GM18861 (cell line): Measurements from ENCODE around the gene APCDD1.

Experiments
- ATAC-seq: cut with Tn5 transposase; IDR thresholded peaks from one replicate; pipeline ENCODE4 v1.9.1; 2021; ENCODE audit not compliant: unreplicated experiment

APCDD1 gene

GRCh38 chr18:10453806-10454680, at the start of gene APCDD1:
Gene APCDD1 (plus strand): TSS chr18:10454635. CDS start chr18:10454982, 347 bp downstream.
- no peak for ATAC-seq

- ATAC-seq = no peak
These were observed 49.4 kb upstream of the APCDD1 start for GRCh38 chr18:10405014-10405493.

- no peak for ATAC-seq
These were observed 48.4 kb upstream of the APCDD1 start for GRCh38 chr18:10405816-10406663.

DNA sequence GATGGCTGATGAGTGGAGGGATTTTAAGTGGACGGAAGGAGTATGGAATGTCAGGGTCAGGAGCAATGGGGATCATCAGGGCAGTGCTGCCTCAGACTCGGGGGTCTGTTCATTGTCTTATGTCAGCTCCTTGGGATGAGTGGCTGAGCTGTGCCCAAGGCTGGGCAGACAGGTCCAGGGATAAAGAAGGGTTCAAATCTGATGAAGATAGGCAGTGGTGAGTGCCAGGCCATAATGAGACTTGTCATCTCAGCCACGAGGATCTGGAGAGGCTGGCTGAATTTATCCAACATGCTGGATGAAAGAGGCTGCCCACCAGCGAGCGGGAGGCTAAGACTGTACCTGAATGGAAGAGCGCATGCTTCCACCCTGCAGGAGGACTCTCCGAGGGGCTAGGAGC, 46.3 kb upstream of the APCDD1 start:
- ATAC-seq = no peak

- ATAC-seq = no peak
These were observed 45.4 kb upstream of the APCDD1 start for GRCh38 chr18:10409041-10409440.

GRCh38 chr18:10410472-10411308, 43.7 kb upstream of the APCDD1 start:
- no peak for ATAC-seq

- ATAC-seq = no peak
These were observed 41.5 kb upstream of the APCDD1 start for GRCh38 chr18:10412933-10413332.

GRCh38 chr18:10413722-10414121, 40.7 kb upstream of the APCDD1 start:
- no peak for ATAC-seq

DNA sequence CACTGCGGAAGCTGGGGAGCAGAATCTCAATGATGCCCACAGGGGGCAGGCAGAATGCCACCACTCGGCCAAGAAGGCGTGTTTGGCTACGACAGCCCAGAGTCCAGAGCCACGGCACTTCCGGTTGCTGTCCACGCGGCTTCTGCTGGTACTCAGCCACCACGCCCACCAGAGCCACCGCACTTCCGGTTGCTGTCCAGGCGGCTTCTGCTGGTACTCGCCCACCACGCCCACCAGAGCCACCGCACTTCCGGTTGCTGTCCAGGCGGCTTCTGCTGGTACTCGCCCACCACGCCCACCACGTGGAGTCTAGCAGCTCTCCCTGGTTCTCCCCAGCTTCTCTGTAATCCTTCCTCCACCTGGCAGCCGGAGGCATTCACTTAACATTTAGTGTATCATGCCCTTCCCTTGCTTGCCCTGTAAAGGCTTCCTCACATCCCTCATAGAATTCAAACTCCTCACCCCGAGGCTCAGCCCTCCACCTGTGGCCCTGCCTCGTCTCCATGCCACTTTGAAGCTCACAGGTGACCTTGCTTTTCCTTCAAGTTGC, 40.1 kb upstream of the APCDD1 start:
- ATAC-seq = no peak

GRCh38 chr18:10416065-10416464, 38.4 kb upstream of the APCDD1 start:
- ATAC-seq = no peak

- ATAC-seq = no peak
These were observed 37.2 kb upstream of the APCDD1 start for GRCh38 chr18:10417191-10417590.

DNA sequence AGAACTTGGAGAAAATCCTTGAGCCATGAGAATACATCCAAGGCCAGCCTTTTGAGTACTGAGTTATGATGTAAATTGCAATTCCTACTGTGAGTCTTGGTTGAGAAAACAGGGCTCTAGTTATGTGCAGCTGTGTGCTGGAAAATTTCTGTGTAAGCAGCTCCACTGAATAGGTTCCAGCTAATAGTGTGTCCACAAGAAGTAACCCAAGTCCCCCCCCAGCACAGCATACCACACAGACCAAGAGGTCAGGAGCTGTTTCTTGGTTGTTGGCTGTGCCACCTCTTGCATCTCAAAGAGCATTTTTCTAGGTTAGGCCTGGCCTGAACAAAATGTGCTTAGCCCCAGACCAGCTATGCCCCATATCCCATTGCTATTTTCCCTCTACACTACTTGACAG, 36.8 kb upstream of the APCDD1 start:
- ATAC-seq = no peak

DNA sequence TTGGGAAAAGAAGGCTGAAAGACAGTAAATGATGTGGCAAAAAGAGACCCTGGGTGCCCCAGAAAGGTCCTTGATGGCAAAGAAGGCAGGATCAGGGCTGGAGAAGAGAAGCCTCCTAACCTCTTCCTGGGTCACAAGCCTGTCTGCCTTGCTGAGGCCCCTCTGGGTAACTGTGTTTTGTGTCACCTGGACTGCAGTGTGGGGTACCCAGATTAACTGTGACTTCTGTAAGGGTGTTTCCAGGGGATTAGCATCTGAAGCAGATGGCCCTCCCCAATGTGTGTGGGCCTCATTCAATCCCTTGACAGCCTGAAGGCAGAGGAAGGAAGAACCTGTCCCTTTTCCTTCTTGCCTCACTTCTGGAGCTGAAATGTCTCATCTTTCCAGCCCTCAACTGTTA, 35.6 kb upstream of the APCDD1 start:
- ATAC-seq = no peak

DNA sequence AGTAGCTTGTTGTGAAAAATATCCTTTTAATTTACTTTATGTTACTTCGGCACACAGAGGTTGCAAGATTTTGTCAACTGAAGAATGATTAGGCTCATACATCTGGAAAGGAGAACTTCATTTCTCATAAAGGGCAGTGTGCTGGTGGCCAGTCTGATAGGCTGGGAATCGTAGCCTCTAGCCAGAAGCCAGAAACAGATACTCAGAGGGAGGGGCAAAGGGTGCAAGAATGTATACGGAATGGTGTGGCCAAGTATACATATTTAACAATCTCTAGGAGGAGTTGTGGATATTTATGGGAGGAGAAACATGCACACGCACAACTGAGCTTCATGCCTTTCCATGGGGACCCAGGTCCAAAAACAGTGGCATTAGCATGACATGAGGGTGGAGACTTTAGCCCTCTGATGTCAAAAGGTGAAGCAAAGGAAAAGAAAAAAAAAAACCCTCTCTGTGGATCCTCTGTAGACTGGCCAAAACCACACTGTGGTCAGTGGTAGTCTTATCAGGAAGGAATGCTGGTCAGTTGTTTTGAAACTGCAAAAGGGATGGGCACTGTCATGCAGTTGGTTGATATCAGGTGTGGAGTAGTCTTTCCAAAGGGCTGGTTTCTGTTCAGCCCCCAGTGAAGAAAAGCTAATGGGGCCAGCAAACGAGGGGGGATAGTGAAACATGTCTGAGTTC, 34.9 kb upstream of the APCDD1 start:
- ATAC-seq = no peak

DNA sequence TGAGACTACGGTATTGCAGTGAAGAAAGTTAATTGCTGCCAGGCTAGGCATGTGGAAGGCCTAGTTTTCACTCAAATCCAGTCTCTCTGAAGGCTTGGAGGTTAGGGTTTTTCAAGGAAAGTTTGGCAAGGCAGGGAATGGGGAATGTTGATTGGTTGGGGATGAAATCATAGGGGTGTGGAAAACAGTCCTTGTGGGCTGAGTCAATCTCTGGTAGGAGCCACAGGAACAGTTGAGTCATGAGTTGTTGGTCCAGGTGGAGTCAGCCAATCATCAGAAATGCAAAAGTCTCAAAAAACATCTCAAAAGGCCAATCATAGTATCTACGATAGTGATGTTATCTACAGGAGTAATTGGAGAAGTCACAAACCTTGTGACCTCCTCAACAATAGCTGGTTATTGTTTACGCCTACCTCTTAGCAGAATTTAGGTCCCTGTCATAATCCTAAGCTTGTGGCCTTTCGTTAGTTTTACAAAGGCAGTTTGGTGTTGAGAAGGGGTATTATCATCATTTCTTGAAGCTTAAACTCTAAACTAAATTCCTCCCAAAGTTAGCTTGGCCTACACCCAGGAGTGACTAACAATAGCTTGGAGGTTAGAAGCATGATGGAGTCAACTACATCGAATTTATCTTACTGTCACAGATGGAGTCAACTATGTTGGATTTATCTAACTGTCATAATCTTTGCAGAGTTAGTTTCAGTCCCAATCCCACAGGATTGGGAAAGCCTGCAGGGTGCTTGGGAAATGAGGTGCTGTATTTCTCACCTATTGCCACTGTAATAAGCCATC, 33.7 kb upstream of the APCDD1 start:
- ATAC-seq = no peak

- ATAC-seq = no peak
These were observed 32.6 kb upstream of the APCDD1 start for GRCh38 chr18:10421859-10422258.

DNA sequence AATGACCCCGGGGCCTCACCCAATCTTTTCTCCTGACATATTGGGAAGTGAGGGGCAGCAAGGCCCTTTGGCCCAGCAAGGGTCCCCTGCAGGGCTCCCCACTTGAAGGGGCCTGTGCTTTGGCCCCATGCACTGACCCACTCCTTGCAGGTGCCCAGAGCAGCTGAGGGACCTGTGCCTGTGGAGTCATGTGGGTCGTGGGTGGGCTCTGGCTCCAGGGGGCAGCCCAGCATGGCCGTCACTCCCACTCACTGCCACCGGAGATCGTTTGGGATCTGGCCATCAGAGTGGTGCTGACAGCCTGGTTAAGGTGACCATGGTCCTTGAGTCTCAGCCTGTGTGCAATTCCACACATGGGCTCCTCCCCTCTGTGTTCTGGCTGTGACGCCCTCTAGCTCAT, 31.7 kb upstream of the APCDD1 start:
- no peak for ATAC-seq

DNA sequence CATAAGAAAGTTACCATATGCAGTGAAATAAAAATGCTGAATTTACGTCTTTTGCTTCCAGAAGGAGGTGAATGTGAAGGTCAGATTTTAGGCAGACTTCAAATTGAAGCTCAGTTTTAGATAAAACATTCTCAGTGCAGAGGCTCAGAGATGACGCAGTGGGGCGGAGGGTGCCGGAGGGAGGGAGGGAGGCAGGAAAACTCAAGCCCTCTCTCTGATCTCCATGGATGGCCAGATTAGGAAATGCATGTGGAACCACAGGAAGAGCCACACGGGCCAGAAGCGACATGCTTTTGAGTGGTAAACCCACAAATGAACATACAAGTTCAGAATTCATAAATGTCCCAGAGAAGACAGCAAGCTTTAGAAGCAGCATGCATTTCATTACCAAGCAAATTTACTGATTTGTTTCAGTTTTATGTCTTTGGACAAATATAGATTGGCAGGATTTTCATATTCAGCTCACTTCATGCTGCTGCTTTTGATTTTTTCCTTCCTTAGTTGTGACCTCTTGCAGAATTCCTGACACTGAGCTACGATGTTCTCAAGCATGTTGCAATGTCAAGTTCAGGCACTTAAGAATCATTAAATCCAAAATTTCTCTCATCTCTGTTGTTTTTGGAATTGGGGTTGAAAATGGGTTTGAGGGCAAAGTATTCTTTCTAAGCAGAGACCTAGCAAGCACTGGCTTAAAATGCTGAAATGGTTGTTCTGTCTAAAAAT, 29.7 kb upstream of the APCDD1 start:
- ATAC-seq = no peak

- no peak for ATAC-seq
These were observed 23.8 kb upstream of the APCDD1 start for GRCh38 chr18:10430677-10431076.
